ENCODE results near the gene DHRSX.
"Not testable (repeated sequence)": the region's sequence is repeated elsewhere in the genome, so short reads cannot be mapped to it uniquely, and the experiment has no call there.

Gene DHRSX

DNA sequence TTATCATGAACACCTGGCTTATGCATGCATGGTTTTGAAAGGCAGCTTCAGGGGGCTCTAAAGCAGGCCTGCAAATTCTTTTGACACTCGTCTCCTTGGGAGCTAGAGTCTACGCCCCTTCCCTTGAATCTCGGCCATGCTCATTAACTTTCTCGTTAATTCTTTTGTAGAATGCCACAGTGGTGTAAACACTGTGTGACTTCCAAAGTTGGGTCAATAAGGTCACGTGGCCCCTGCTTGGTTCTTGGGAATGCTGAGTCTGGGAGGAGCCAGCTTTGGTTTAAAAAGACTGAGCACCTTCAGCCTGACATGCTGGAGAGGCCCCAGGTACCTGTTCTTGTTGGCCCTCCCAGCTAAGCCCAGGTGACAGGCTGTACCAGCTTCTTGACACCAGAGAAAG is 228.4 kb downstream of the DHRSX start:
- H3K4me3 ChIP-seq (ENCODE audit: low read depth in 1 of 2, low read length in 1 of 2): no peak overlapping the region
- H3K4me1 ChIP-seq (ENCODE audit: control insufficient read depth in 1 of 2, insufficient read depth in 1 of 2, low read depth in 1 of 2, low read length in 1 of 2): no peaks in the 10 kb centered on the region
- no peak overlapping the region for H3K27ac ChIP-seq
- H3K36me3 ChIP-seq: no peaks in the 10 kb centered on the region
- TF ChIP-seq, protein P1, sequence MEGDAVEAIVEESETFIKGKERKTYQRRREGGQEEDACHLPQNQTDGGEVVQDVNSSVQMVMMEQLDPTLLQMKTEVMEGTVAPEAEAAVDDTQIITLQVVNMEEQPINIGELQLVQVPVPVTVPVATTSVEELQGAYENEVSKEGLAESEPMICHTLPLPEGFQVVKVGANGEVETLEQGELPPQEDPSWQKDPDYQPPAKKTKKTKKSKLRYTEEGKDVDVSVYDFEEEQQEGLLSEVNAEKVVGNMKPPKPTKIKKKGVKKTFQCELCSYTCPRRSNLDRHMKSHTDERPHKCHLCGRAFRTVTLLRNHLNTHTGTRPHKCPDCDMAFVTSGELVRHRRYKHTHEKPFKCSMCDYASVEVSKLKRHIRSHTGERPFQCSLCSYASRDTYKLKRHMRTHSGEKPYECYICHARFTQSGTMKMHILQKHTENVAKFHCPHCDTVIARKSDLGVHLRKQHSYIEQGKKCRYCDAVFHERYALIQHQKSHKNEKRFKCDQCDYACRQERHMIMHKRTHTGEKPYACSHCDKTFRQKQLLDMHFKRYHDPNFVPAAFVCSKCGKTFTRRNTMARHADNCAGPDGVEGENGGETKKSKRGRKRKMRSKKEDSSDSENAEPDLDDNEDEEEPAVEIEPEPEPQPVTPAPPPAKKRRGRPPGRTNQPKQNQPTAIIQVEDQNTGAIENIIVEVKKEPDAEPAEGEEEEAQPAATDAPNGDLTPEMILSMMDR (IDR thresholded peaks at IDR 0.05): no peak
- H3K9me3 ChIP-seq: no peaks in the 10 kb centered on the region
- no peaks in the 10 kb centered on the region for H3K27me3 ChIP-seq

DNA sequence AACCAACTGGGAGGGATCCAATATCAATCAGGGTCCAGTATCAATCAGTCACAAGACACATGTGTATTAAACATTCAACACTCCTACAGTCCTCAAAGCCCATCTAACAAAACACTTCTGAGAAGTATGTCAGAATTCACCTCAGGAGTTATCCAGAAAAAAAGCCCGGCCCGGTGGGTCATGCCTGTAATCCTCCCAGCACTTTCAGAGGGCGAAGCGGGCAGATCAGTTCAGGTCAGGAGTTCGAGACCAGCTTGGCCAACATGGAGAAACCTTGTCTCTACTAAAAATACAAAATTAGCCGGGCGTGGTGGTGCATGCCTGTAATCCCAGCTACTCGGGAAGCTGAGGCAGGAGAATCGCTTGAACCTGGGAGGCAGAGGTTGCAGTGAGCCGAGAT is 229.2 kb downstream of the DHRSX start:
- H3K27ac ChIP-seq; H3K4me1 ChIP-seq (ENCODE audit: control insufficient read depth in 1 of 2, insufficient read depth in 1 of 2, low read depth in 1 of 2, low read length in 1 of 2); H3K9me3 ChIP-seq; H3K4me3 ChIP-seq (ENCODE audit: low read depth in 1 of 2, low read length in 1 of 2); H3K27me3 ChIP-seq; H3K36me3 ChIP-seq: not testable (repeated sequence)

DNA sequence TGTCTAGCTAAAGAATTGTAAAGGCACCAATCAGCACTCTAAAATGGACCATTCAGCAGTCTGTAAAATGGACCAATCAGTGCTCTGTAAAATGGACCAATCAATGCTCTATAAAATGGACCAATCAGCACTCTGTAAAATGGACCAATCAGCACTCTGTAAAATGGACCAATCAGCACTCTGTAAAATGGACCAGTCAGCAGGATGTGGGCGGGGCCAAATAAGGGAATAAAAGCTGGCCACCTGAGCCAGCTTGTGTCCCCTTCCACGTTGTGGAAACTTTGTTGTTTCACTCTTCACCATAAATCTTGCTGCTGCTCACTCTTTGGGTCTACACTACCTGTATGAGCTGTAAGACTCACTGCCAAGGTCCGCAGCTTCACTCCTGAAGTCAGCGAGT is 230.0 kb downstream of the DHRSX start:
- H3K4me1 ChIP-seq (ENCODE audit: control insufficient read depth in 1 of 2, insufficient read depth in 1 of 2, low read depth in 1 of 2, low read length in 1 of 2); H3K27ac ChIP-seq; H3K27me3 ChIP-seq; H3K4me3 ChIP-seq (ENCODE audit: low read depth in 1 of 2, low read length in 1 of 2); H3K9me3 ChIP-seq: not testable (repeated sequence)
- peaks cover 10% of the 10 kb centered on the region for H3K36me3 ChIP-seq

DNA sequence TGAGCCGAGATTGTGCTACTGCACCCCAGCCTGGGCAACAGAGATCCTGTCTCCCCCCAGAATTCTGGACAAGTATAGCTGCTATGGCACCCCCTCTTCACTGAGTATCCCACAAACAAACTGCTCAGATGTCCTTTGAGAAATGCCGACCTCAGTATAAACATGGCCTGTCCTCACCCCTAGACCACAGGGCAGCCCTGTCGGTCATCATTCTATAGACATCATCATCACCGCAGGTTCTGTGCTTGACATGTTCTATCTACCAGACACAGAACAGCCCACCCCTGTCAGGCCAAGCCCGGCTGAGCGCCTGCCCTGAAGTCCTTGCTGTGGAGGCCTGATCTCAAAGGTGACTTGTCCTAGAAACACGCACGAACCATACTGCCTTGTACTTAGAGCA is 232.9 kb downstream of the DHRSX start:
- no peak overlapping the region for H3K27ac ChIP-seq
- no peaks in the 10 kb centered on the region for H3K27me3 ChIP-seq
- H3K9me3 ChIP-seq: no peaks in the 10 kb centered on the region
- no peak overlapping the region for H3K4me3 ChIP-seq (ENCODE audit: low read depth in 1 of 2, low read length in 1 of 2)
- no peaks in the 10 kb centered on the region for H3K4me1 ChIP-seq (ENCODE audit: control insufficient read depth in 1 of 2, insufficient read depth in 1 of 2, low read depth in 1 of 2, low read length in 1 of 2)
- H3K36me3 ChIP-seq: peaks cover 26% of the 10 kb centered on the region
- TF ChIP-seq, protein P1 (IDR thresholded peaks at IDR 0.05): no peak

DNA sequence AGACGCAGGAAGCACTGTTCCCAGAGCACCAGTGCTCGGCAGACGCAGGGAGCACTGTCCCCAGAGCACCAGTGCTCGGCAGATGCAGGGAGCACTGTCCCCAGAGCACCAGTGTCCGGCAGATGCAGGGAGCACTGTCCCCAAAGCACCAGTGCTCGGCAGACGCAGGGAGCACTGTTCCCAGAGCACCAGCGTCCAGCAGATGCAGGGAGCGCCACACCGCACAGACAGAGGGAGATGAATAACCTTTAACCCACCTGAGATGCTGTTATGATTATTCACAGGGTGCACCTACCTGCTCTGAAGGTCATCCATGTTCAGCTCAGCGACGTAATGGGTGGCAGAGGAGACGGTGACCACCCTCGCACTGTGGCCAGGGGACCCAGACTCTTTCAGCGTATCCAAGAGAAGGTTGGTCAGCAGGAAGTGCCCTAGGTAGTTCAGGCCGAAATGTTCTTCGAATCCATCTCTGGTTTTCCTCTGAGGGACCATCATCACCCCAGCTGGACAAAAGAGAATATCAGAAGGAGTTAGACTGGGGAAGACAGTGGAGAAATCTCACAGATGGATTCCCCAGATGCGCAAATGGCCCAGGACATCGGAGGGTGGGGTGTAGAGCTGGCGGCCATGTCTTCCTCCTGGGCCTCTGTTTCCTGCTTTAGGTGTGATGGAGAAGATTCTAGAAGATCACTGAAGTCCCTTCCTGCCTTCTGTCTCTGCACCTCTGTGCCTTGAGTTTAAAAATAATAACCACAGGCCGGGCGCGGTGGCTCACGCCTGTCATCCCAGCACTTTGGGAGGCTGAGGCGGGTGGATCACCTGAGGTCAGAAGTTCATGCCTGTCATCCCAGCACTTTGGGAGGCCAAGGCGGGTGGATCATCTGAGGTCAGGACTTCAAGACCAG is 234.1 kb downstream of the DHRSX start:
- TF ChIP-seq, protein P1 (IDR thresholded peaks at IDR 0.05): no peak
- H3K36me3 ChIP-seq: peaks cover 30% of the 10 kb centered on the region
- H3K27ac ChIP-seq: no peak overlapping the region
- no peak overlapping the region for H3K4me3 ChIP-seq (ENCODE audit: low read depth in 1 of 2, low read length in 1 of 2)
- no peaks in the 10 kb centered on the region for H3K4me1 ChIP-seq (ENCODE audit: control insufficient read depth in 1 of 2, insufficient read depth in 1 of 2, low read depth in 1 of 2, low read length in 1 of 2)
- H3K27me3 ChIP-seq: no peaks in the 10 kb centered on the region
- no peaks in the 10 kb centered on the region for H3K9me3 ChIP-seq

DNA sequence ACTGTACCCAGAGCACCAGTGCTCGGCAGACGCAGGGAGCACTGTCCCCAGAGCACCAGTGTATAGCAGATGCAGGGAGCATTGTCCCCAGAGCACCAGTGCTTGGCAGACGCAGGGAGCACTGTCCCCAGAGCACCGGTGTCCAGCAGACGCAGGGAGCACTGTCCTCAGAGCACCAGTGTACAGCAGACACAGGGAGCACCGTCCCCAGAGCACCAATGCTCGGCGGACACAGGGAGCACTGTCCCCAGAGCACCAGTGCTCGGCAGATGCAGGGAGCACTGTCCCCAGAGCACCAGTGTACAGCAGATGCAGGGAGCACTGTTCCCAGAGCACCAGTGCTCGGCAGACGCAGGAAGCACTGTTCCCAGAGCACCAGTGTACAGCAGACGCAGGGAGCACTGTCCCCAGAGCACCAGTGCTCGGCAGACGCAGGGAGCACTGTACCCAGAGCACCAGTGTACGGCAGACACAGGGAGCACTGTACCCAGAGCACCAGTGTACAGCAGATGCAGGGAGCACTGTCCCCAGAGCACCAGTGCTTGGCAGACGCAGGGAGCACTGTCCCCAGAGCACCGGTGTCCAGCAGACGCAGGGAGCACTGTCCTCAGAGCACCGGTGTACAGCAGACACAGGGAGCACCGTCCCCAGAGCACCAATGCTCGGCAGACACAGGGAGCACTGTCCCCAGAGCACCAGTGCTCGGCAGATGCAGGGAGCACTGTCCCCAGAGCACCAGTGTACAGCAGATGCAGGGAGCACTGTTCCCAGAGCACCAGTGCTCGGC is 234.9 kb downstream of the DHRSX start:
- H3K36me3 ChIP-seq: peaks cover 30% of the 10 kb centered on the region
- H3K9me3 ChIP-seq; H3K27me3 ChIP-seq; H3K27ac ChIP-seq; H3K4me3 ChIP-seq (ENCODE audit: low read depth in 1 of 2, low read length in 1 of 2); H3K4me1 ChIP-seq (ENCODE audit: control insufficient read depth in 1 of 2, insufficient read depth in 1 of 2, low read depth in 1 of 2, low read length in 1 of 2): not testable (repeated sequence)
